NB4 (cell line): ENCODE data around the gene EXOC4.

Source experiments
- TF ChIP-seq, protein P1 (sequence below): IDR thresholded peaks from 2 replicates; pipeline ENCODE4 v1.6.1; 2011; ENCODE audit warnings: low read depth, low read length
- TF ChIP-seq, protein P2 (sequence below): IDR thresholded peaks from one replicate; pipeline ENCODE4 v1.5.1; 2012; ENCODE audit warnings: low read depth, low read length

DNA sequence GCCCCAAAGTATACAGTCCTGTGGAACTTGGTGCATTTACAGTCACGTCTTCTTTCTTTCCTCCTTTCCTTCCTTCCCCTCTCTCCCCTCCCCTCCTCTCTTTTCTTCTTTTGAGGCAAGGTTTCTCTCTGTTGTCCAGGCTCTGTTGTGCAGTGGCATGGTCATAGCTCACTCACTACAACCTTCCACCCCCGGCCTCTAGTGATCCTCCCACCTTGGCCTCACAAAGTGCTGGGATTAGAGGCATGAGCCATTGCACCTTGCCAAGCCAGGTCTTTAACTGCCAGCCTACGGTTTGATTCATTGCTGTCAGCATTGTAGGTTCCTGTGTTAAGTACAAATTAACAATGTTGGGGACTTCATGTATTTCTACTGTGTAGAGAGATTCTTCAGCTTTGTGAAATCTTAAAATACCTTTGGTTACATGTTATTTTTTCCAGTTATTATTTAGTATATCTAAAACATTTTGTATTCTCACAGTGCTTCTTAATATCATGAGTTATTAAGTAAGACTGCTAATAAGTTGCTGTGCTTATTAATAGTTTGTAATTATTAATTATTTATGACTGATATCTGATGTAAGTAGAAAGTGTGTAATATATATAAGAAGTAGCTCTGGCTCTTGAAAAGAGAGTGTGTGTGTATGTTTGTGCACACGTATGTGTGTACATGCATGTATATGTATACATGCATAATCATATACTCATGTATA lies 320.8 kb downstream of the EXOC4 start:
- TF ChIP-seq, protein P1, sequence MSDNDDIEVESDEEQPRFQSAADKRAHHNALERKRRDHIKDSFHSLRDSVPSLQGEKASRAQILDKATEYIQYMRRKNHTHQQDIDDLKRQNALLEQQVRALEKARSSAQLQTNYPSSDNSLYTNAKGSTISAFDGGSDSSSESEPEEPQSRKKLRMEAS: no peak
- TF ChIP-seq, protein P2, sequence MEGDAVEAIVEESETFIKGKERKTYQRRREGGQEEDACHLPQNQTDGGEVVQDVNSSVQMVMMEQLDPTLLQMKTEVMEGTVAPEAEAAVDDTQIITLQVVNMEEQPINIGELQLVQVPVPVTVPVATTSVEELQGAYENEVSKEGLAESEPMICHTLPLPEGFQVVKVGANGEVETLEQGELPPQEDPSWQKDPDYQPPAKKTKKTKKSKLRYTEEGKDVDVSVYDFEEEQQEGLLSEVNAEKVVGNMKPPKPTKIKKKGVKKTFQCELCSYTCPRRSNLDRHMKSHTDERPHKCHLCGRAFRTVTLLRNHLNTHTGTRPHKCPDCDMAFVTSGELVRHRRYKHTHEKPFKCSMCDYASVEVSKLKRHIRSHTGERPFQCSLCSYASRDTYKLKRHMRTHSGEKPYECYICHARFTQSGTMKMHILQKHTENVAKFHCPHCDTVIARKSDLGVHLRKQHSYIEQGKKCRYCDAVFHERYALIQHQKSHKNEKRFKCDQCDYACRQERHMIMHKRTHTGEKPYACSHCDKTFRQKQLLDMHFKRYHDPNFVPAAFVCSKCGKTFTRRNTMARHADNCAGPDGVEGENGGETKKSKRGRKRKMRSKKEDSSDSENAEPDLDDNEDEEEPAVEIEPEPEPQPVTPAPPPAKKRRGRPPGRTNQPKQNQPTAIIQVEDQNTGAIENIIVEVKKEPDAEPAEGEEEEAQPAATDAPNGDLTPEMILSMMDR: no peak
